ENCODE data around the gene LIN52. TPM values are rescaled to one million over a fixed set of nuclear protein-coding genes. Genes with fewer than 3 reads are reported as not detected.

LIN52 gene
- total and polyA plus RNA-seq, 2 donors (not counting 3 experiments of a cell fraction or from before 2014, with no cell fraction given): 6.6 to 9.7 TPM

DNA sequence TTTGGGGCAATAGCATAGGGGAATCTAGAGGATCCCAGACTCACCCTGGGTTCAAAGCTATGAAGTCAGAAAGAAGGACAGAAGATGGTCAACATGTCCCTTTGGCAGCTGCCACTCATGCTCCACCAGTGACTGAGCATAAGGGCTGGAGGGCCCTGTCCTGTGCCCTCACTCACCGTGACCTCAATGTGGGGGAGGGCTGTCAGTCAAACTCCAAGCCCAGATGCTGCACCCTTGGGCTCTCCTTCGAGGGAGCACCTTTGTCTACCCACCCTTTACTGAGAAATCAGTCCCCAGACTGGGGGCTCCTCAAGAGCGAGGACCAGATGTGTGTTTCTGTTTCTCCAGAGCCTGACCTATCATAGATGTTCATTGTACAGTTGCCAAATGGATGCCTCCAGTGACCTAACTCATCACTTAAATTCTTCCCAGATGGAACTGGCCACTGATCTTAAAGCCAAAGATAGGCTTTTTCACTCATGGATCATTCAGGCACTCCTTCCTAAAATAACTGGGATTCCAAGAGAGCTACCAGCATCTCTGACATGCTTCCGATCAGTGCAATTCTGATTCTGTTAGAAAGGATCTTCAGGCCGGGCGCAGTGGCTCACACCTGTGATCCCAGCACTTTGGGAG, 127.3 kb downstream of the LIN52 start:
- no peak for DNase-seq (ENCODE audit: low read depth, low spot score)
- H3K27ac ChIP-seq (ENCODE audit: insufficient read depth, low read depth, low read length): no peak overlapping the region
- H3K9me3 ChIP-seq (replicated peaks; ENCODE audit: control insufficient read depth, insufficient read depth, low read length): no peaks in the 10 kb centered on the region
- no peak overlapping the region for H3K4me3 ChIP-seq (replicated peaks in 1 of 3; ENCODE audit: insufficient read depth in 1 of 3, low read depth in 1 of 3, low read length in 3 of 3)
- no peaks in the 10 kb centered on the region for H3K79me2 ChIP-seq (ENCODE audit: control insufficient read depth, insufficient read depth, low read length)
- ChIA-PET CTCF (no interaction called here), POLR2A (no interaction called here)
- no TSS peak for BruUV-seq (replicated peaks)
- H3K9me1 ChIP-seq (replicated peaks; ENCODE audit: control insufficient read depth, extremely low read depth, insufficient read depth, low read length): no peaks in the 10 kb centered on the region
- peaks cover 6 to 10% of the 10 kb centered on the region in 2 experiments for H3K27me3 ChIP-seq (ENCODE audit: control insufficient read depth in 2 of 2, insufficient read depth in 2 of 2, low read length in 2 of 2)
- TF ChIP-seq EZH2 (IDR thresholded peaks at IDR 0.05; ENCODE audit: borderline replicate concordance, low read depth, low read length, severe bottlenecking) (no peak), FOS (IDR thresholded peaks at IDR 0.05; ENCODE audit: borderline replicate concordance, insufficient read depth, low read length) (no peak), MYC (IDR thresholded peaks at IDR 0.05; ENCODE audit: low read depth, low read length) (no peak), POLR2AphosphoS5 (IDR thresholded peaks at IDR 0.05; ENCODE audit: insufficient read depth, low read depth, low read length) (no peak), GATA2 (IDR thresholded peaks at IDR 0.05; ENCODE audit: insufficient read depth, insufficient read length, low read depth, low read length) (no peak), POLR2A (IDR thresholded peaks at IDR 0.05; ENCODE audit: low read depth, low read length) (no peak), JUN (IDR thresholded peaks at IDR 0.05; ENCODE audit: borderline replicate concordance, insufficient read depth, insufficient read length, low read depth) (no peak), MAX (IDR thresholded peaks at IDR 0.05; ENCODE audit: insufficient read depth, insufficient read length) (no peak)
- TF ChIP-seq, protein P1, sequence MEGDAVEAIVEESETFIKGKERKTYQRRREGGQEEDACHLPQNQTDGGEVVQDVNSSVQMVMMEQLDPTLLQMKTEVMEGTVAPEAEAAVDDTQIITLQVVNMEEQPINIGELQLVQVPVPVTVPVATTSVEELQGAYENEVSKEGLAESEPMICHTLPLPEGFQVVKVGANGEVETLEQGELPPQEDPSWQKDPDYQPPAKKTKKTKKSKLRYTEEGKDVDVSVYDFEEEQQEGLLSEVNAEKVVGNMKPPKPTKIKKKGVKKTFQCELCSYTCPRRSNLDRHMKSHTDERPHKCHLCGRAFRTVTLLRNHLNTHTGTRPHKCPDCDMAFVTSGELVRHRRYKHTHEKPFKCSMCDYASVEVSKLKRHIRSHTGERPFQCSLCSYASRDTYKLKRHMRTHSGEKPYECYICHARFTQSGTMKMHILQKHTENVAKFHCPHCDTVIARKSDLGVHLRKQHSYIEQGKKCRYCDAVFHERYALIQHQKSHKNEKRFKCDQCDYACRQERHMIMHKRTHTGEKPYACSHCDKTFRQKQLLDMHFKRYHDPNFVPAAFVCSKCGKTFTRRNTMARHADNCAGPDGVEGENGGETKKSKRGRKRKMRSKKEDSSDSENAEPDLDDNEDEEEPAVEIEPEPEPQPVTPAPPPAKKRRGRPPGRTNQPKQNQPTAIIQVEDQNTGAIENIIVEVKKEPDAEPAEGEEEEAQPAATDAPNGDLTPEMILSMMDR (IDR thresholded peaks at IDR 0.05; ENCODE audit: extremely low read depth in 1 of 2, insufficient read depth in 1 of 2, low read depth in 1 of 2, low read length in 2 of 2): no peak
- H3K9ac ChIP-seq (replicated peaks; ENCODE audit: extremely low read depth, insufficient read depth, low read length): no peak overlapping the region
- no peaks in the 10 kb centered on the region for H3K4me1 ChIP-seq (ENCODE audit: control insufficient read depth, extremely low read depth, insufficient read depth, low read length)
- H3K4me2 ChIP-seq (ENCODE audit: insufficient read depth, low read length): no peak overlapping the region
- FAIRE-seq: no peak
- no peaks in the 10 kb centered on the region for H3K36me3 ChIP-seq (ENCODE audit: control insufficient read depth in 2 of 2, extremely low read depth in 1 of 2, insufficient read depth in 2 of 2, low read length in 2 of 2)
- dilution Hi-C loops (cut with MboI; ENCODE audit: extremely low pct_ligation_motif_present, low sequenced_read_pairs): no loop called here
- intact Hi-C loops (cut with micrococcal nuclease): no loop called here
- no peak overlapping the region for H2AFZ ChIP-seq (ENCODE audit: low read depth, low read length)
- no peaks in the 10 kb centered on the region for H4K20me1 ChIP-seq (replicated peaks; ENCODE audit: control insufficient read depth, extremely low read depth, insufficient read depth, low read length)

Measured in endothelial cell of umbilical vein (primary cell).